AG09309 (cell line): ENCODE measurements around the gene ROR1.

Experiments
- DNase-seq: peaks from one replicate; pipeline ENCODE4 v3.0.0-alpha.2; 2010; ENCODE audit warnings: low read depth
- H3K4me3 ChIP-seq: 2 replicates; pipeline ENCODE4 v1.5.1; 2011; ENCODE audit warnings: mild to moderate bottlenecking, low read depth, low read length, moderate library complexity; ENCODE audit not compliant: control insufficient read depth
- TF ChIP-seq, protein P1 (sequence below): IDR thresholded peaks from 2 replicates; pipeline ENCODE4 v1.5.1; 2011; ENCODE audit warnings: mild to moderate bottlenecking, low read depth, low read length, inconsistent platforms; ENCODE audit not compliant: insufficient read depth, control insufficient read depth; ENCODE audit errors: missing control alignments

Gene ROR1

GRCh38 chr1:64194168-64195080, 420.6 kb downstream of the ROR1 start:
- no peak overlapping the region for H3K4me3 ChIP-seq
- DNase-seq = no peak
- TF ChIP-seq, protein P1, sequence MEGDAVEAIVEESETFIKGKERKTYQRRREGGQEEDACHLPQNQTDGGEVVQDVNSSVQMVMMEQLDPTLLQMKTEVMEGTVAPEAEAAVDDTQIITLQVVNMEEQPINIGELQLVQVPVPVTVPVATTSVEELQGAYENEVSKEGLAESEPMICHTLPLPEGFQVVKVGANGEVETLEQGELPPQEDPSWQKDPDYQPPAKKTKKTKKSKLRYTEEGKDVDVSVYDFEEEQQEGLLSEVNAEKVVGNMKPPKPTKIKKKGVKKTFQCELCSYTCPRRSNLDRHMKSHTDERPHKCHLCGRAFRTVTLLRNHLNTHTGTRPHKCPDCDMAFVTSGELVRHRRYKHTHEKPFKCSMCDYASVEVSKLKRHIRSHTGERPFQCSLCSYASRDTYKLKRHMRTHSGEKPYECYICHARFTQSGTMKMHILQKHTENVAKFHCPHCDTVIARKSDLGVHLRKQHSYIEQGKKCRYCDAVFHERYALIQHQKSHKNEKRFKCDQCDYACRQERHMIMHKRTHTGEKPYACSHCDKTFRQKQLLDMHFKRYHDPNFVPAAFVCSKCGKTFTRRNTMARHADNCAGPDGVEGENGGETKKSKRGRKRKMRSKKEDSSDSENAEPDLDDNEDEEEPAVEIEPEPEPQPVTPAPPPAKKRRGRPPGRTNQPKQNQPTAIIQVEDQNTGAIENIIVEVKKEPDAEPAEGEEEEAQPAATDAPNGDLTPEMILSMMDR = no peak

DNA sequence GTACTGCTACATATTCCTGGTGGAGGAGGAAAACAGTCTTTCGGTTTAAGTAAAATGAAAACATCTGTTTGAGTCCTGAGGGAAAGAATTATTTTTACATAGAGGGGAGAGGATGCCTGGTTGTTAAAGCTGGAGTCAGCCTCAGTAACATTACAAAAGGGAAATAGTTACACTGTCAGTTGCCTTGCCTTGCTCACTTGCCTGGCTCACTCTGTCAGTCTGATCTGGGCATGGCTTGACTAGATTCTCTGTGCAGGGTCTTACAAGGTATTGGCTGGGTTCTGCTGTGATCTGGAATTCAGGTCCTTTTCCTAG, 421.2 kb downstream of the ROR1 start:
- no peak overlapping the region for H3K4me3 ChIP-seq
- TF ChIP-seq, protein P1 = no peak
- peak; percentile 8 for DNase-seq

GRCh38 chr1:64196074-64196870, 422.5 kb downstream of the ROR1 start:
- TF ChIP-seq, protein P1 = no peak
- DNase-seq = no peak
- H3K4me3 ChIP-seq = no peak overlapping the region

DNA sequence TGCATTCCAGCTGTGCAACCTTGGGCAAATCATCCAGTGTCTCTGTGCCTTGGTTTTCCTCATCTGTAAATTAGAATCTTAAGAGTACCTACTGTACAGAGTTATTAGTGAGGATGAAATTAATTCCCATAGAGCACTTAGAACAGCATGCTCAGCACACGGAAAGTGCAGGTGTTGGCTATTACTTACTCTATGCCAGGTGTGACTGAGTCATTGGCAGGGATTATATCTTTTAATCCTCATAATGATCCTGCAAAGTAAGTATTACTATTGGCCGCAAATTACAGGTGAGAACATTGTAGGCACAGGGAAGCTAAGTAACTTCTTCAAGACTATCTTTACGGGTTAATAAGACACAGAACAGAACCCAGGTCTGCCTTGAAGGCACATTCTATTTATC, 423.3 kb downstream of the ROR1 start:
- TF ChIP-seq, protein P1 = no peak
- DNase-seq = no peak
- H3K4me3 ChIP-seq = no peak overlapping the region

GRCh38 chr1:64199154-64199553, 425.3 kb downstream of the ROR1 start:
- H3K4me3 ChIP-seq = no peak overlapping the region
- TF ChIP-seq, protein P1 = no peak
- no peak for DNase-seq

GRCh38 chr1:64200064-64200463, 426.2 kb downstream of the ROR1 start:
- DNase-seq = no peak
- TF ChIP-seq, protein P1 = no peak
- H3K4me3 ChIP-seq = no peak overlapping the region
